Left renal cortex interstitium (tissue), 4 donors: ENCODE data around the gene GDI1. TPM values are rescaled to one million over a fixed set of nuclear protein-coding genes. Genes with fewer than 3 reads are reported as not detected.

Experiments
- DNase-seq, 4 donors: peaks; one replicate each; pipeline ENCODE4 v3.0.0-alpha.2; 2013; ENCODE audit warnings: low read depth in 4 of 4, low spot score in 2 of 4, missing footprints in 1 of 4
- polyA plus RNA-seq, 4 donors: library from polyadenylated mRNA; unstranded; fragments of 120-200 nt; gene quantifications; one replicate each; pipeline ENCODE4 v1.2.1, GENCODE V29; 2013; ENCODE audit not compliant: insufficient read length in 4 of 4

GDI1 gene
- polyA plus RNA-seq, 4 donors = 104 to 156 (median 137) TPM

DNA sequence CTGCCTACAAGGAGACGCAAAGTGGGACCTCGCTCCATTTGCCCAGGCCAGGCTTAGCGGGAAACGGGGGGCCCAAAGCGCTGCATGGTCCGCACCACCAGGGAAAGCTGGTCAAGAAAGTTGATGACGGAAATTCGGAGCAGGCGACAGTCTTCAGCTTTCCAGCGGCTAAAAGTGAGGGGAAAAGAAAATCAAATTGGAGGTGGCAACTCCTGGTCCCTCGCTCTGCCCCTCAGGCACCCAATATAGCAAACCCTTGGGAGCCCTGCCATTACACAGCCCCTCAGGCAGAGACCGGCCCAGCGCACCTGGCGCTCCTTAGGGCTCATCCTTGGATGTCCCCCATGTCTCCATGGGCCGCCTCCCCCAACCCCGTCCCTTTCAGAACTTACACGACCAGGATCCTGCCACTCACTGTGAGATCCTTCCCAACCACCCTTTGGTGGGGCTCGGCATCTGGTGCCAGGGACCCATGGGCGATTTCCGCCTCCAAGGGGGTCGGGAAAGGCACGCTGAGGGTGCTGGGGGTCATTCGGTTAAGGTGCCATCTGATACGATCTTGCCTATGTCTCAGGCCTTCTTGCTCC, 41.0 kb downstream of the GDI1 start:
- DNase-seq = no peak

DNA sequence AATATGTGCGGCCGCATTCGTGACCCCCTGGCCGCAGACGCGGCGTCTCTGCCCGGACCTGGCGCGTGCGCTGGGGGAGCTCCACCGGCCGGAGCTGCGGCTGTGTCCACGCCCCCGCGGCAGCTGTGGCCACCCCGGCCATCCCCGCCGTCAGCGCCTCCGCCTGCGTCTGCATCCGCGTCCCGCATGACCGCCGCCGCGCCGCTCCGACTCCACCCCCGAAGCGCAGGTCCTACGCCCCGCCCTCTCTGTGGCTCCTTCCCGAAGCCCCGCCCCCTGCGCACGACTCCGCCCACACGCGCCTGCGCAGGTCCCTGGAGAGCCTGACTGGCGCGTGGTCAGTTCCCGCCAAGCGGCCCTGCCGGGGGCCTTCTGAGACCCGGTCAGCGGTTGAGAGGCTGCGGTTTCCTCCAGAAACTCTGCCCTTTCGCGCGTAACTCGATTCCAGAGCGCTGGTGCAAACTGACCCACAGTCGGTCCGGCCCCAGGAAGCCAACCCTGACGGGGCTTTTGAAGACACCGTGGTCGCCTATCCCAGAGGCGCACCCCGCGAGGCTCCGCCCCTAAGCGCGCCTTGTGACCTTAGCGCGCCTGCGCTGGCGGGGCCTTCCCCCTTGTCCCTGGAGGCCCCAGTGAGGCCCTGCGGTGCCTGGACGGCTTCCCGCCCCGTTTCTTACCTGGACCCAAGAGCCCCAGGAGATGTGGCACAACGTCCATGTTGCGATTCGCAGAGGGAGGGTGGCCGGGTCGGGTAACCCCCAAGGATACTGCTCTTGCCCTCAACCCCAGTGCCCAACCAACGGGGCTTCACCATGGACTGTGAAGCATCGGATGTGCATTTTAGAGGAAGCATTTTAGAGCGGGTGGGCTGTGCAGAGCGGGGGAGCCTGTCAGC, 42.0 kb downstream of the GDI1 start, which contains the start of gene LAGE3:
LAGE3 (minus strand) TSS at position 554 of the 895 bp plus-strand sequence; CDS start at position 188, 366 bp downstream.
- DNase-seq = peak; percentile 62 to 78 (median 68)

DNA sequence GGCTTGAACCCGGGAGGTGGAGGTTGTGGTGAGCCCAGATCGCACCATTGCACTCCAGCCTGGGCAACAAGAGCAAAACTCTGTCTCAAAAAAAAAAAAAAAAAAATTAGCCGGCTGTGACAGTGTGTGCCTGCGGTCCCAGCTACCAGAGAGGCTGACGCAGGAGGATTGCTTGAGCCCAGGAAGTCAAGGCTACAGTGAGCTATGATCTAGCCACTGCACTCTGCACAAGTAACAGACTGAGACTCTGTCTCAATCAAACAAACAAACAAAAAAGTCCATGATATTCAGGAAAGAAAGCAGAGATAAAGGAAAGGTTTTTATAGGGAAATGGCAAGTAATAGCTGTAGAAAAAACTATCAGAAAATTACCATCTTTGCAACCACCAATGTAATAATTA, 44.2 kb downstream of the GDI1 start:
- DNase-seq = no peak

DNA sequence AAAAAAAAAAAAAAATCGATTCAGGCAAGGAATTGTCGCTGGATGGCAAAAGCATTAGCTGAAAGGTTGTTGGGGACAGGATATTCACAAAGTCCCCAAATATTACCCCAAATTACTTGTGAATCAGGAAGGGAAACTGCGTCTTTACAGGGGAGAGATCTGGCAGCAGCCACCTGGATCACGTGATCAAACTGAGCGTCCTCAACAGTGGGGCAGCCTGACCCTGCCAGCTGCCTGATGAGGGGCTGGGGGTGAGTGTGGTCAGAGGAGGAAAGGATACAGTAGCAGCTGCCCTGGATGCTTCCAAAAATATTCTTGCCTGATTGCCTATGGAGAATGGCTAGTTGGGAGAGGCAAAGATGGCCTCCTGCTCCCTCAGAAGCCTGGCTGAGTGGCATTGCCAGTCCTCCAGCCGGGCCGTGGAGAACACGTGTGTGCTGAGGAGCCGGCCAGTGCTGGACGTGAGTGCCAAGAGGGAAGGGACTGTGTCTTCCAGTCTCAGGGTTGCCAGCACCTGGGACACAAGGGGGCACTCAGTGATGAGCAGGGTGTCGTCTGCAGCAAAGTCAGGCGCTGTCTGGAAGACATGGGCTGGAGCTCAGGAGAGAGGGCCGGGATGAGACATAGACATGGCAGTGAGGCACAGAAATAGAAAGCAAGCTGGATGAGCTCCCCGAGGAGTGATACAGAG, 45.1 kb downstream of the GDI1 start:
- DNase-seq = no peak

DNA sequence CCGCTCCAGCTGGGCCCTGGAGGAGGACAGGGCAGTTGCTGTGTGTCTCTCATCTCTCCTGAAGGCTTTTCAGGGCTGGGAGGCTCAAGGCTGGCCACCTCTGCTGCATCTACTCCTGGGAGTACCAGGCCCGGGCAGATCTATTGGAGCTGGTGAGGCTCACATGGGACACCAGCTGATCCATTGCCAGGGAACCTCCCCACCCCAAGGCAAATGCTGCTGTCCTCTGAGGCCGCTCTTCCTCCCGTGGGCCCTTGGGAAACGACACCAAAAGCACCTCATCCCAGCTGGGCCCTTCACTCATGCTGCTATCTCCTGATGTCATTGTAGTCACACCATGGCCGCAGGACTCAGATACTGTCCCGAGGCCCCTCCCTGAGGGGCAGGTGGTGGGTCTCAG, 45.8 kb downstream of the GDI1 start:
- DNase-seq = no peak

DNA sequence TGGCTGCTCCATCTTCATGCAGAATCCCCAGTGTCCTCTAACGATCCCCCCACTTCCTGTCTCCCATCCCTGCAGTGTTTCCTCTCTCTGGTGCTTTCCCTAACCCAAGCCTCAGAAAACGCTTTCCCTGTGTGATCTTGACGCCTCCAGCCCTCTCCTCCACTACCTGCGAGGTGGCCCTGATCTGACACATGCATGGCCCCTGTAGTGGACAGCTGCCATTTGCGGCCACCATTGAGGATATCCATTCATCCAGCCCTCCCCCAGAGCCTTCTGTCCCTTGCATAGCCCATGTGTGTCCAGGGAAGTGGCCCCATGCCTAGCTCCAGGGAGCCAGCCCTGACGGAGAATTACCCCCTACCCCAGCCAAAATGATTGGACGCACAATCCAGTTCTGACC, 46.4 kb downstream of the GDI1 start:
- no peak for DNase-seq

DNA sequence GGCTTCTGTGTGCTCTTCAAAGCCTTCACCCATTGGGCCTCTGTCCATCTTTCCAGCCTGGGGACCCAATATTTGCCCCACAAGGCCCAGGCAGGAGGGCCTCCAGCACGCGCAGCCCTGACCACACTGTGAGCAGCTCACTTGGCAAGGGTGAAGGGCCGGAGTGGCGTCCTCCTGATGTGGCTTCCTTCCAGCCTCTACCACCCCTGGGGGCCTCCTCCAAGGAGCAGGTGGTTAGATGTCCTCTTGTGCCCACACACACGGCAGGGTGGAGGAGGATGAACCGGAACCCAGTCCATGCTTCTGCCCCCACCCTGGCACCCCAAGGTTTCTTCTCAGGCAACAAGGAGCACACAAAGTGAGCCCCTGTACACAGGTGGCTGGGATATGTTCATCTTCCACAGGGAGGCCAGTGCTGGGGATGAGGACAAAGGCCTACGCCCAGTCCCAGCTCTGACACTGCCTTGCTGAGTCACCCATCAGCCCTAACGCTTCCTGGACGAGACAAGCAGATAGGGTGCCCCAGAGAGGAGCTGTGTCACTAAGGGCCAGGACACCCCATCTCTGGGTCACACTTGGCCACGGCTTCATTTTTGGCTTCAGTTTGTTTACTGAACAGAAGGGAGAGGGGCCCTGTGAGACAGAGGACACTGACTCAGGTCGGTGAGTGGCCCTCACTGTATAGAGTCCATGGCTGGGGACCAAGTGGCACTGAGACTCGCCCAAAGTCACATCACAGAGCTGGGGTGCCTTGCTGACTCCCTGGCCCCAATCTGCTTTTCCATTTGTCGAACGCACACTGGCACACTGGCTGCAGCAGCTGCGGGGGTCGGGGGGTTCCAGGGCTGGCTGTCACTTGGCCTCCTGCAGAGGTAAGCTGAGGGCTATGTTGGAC, 47.5 kb downstream of the GDI1 start:
- no peak for DNase-seq

DNA sequence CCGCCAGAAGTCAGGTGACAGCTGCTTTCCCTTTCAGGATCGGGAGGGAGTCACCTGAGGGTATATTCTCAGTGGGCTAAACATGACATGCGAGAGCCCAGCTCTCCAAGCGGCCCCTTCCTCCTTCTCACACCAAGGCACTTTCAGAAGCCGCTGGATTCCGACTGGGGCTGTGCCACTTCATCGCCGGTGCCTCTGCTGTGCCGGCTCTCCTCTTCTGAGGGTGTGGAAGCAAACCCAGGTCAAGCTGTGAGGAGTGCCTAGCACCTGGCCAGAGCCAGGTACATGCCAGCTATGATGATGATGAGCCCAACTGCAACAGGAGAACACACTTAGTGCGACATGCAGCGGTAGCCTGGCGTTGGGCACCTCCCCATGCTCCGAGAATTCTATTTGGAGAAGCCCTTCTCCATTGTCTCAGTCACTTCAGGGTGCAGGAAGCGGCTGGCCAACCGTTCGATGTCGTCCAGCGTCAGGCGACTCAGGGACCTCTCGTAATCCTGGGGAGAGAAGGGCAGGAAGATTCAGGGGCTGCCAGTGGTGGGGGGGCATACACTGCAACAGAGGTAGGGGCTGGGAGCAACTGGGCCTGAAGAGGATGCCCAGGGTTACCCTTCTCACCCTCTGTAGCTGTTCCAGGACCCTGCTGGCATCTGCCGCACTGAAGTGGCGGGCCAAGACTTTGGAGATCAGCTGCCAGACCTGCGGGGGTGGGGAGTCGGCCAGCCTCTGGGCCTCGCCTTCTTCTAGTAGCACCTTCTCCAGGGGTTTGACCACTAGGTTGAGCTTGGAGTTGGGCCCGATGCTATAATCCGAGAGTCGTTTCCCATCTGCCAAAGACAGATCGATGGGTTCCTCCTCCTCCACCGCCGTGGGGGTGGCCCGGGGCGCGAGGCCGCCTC, 48.4 kb downstream of the GDI1 start:
- no peak for DNase-seq

DNA sequence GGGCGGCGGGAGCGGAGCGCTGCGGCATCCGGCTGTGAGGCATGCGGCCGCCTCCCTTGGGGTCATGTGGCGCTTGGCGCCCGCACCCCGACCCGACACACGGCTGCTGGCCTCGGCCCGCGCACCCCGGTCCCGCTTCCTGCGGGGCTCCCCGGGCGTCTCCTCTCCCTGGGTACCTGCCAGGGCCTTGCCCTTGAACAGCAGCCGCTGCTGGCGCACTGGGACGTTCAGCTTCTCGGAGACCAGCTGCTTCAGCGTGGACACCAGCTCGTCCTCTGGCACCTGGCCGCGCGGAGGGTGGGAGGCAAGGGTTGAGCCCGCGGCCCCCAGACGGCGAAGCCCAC, 49.1 kb downstream of the GDI1 start:
- DNase-seq = no peak

DNA sequence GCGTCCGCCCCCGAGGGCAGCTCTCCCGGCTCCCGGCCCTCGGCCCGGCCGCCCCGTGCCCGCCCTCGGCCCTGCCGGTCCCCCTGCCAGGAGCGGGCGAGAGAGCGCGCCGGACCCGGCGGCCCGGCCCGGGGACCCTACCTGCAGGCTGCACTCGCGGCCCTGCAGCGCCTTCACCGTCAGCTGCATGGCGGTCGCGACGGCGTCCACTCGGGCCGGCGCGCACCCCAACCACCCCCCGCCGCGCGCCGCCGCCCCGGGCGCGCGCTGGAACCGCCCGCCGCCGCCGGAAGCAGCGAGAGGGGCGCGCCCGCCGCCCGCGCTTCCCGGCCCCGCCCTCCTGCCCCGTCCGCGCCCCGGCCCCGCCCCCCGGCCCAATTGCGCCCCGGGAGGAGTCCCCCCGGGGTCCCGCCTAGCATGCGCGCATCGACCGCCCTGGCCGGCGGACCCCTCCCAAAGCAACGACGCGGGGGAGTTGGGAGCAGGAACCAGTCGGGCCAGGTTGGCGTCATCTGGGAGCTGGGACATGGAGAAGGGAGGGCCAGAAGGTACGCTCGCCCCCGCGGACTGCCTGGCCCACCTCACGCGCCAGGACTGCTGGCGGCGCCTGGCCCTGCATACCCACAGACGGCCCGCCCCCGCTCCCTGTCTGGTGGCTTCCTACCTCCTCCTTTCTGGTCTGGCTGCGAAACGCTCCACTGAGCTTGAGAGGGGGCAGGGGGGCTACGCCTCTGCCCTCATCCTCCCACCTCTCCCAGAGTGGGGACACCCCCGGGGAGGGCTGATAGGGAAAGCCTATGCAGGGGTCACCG, 49.6 kb downstream of the GDI1 start, which contains the start of gene UBL4A:
UBL4A (minus strand) TSS at position 220 of the 812 bp plus-strand sequence; CDS start at position 189, 31 bp downstream.
- DNase-seq = peak in 2 of 4 donors; percentile 40 to 55

DNA sequence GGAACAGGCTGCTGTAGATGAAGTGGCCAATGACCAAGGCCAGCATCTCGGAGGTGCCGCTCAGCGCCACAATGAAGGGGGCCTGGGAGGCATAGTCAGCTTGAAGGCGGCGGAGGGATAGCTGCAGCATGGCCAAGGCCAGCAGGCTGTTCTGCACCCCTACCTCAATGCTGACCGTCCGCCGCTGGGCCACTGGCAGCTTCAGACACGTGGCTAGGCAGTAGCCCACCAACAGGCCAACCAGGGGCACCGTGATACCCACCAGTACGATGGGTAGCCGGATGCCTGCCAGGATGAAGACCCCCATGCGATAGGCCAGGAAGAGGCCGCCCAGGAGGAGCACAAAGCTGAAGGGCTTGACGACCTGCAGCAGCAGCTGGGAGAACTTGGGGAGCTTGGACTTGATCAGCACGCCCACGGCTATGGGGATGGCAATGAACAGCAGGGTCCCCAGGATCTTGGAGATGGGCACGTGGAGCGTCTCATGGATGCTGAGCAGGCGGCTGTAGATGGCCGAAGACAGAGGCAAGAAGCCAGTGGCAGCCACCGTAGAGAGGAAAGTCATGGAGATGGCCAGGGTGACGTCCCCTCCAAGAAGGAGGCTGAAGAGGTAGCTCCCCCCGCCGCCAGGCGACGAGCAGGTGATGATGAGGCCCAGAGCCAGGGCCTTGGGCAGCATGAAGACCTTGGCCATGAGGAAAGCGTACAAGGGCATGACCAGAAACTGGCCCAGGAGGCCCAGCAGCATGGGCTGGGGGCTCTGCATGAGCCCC, 50.8 kb downstream of the GDI1 start:
- DNase-seq = no peak

DNA sequence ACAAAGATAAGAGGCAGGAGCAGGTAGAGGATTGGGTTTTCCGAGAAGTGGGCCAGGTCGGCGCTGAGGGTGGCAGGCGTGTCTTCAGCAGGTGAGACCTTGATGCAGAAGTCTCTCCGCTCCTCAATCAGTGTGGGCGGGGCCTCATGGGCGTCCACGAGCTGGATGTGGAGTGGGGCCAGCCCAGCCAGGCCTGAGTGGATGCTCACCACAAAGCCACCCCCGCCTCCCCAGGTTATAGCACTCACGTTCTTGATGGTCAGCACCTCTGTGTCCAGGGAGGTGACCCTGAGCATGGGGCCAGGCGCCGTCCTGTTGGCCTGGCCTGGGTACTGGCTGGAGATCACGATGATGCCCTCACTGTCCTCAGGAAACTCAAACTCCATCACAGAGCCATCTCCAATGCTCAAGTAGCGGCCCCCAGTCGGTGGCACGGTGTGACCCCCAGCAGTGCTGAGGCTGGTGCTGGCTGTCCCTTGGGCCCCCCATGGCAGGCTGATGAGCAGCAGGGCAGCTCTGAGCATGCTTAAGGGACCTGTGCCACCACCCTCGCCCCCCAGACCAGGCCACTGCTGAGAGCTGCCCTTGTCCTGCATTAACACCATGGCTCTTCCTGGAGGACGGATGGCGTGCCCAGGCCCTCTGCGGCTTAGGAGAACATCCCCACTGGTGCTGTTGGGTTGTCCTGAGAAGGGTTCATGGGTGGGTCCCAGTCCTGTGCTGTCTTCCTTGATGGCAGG, 51.6 kb downstream of the GDI1 start:
- DNase-seq = no peak

DNA sequence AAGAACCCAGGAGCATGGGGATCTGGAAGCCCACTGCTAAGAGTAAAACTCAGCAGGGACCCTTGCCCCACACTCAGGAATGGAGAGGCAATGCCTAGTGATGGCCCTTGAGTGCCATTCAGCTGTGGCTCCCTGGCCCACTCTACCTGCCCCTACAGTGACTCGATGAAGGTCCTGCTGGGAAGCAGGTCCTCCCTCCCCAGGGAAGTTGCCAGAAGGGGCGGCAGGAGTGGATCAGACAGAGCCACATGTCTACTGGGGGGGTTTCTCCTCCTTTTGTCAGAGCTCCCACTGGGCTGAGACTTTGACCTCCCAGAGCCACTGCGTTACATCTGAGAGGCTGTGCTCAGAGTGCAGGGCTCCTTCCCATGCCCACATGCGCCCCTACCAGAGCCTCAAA, 52.2 kb downstream of the GDI1 start:
- no peak for DNase-seq

DNA sequence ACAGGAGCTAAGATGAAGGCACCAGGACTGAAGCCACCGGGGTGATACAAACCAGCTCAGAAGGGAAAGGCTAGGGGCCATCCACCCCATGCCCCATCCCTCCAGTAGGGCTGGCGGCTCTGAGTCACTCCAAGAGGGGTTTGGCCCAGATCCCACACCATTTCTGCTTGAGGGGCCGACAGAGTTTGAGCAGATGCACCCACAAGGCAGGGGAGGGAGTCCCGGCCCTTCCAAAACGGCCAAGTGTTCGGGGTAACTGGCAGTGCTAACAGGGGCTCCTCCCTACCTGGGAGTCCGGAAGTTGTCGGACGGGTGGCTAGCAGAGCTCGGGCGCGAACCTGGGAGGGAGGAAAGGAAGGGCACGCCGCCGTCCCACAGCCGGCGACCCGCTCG, 53.1 kb downstream of the GDI1 start:
- DNase-seq = no peak

DNA sequence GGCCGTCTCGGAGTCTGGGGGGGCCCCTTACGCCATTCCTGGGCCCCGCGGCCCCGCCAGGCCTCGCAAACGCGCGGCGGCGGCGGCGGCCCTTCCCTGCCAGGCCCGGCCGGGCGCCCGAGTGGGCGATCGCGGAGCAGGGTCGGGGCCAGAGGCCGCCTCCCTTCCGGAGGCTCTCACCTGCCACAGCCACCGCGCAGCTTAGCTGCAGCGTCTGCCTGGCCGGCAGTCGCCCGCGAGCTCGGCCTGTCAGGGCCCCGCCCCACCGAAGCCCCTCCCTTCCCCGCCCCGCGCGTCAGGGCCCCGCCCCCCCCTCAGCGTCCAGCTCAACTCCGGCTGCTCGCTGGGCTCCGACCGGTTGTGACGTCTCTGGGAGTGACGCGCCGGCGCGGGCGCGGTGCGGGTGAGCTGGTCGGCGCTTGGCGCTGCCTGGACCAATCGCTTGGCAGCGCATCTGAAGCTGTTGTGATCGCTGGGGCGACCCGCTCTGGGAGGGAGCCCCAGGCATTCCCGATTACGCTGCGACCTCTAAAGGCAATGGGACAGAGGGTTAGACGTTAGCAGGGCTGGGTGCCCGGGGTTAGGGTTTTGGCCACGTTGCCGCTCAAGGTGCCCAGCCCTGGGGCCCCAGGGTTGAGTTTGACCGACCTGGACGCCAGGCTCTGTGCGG, 53.6 kb downstream of the GDI1 start, which contains the start of gene SLC10A3:
SLC10A3 (minus strand) TSS at position 216 of the 670 bp plus-strand sequence. CDS start 1,689 bp downstream, outside the sequence.
- peak; percentile 48 to 77 (median 71) for DNase-seq
